Prostate gland (tissue), 2 donors: ENCODE measurements around the gene ARFGEF3.

Experiments used
- CTCF ChIP-seq, 4 experiments: fragments of 200-600 bp in 2 of 4; fragments of 450-650 bp in 2 of 4; sonication (generic) in 2 of 4; IDR thresholded peaks; 1 replicate in 3 of 4; 2 replicates in 1 of 4; pipeline ENCODE4 v1.5.1; 2016 to 2019; ENCODE audit warnings: antibody characterized with exemption in 4 of 4, mild to moderate bottlenecking in 2 of 4, moderate library complexity in 2 of 4
- POLR2A ChIP-seq: fragments of 450-650 bp; IDR thresholded peaks from one replicate; pipeline ENCODE4 v1.6.1; 2016; ENCODE audit warnings: antibody characterized with exemption, mild to moderate bottlenecking
- POLR2AphosphoS5 ChIP-seq: sonication (generic); formaldehyde crosslinking; IDR thresholded peaks from one replicate; pipeline ENCODE4 v1.6.1; 2017; ENCODE audit warnings: antibody characterized with exemption

DNA sequence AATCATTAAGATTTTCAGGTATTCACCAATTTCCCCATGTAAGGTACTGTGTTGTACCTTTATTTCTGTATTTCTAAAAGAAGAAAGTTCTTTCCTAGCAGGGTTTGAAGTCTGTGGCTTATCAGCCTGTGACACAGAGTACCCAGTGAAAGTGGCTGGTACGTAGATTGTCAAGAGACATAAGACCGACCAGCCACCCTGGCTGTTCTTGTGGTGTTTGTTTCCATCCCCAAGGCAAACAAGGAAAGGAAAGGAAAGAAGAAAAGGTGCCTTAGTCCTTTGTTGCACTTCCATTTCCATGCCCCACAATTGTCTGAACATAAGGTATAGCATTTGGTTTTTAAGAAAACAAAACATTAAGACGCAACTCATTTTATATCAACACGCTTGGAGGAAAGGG is 175.3 kb downstream of the ARFGEF3 start:
- TF ChIP-seq CTCF (IDR thresholded peaks at IDR 0.05) (no peak), POLR2AphosphoS5 (peak; percentile 79), POLR2A (no peak)
